Progenitor cell of endocrine pancreas (in vitro differentiated cells): ENCODE results near the gene UQCRQ. TPM values are rescaled to one million over a fixed set of nuclear protein-coding genes. Genes with fewer than 3 reads are reported as not detected.

Experiments used
- DNase-seq: peaks from one replicate; pipeline ENCODE4 v3.0.0; 2021; ENCODE audit warnings: low spot score; ENCODE audit not compliant: unreplicated experiment
- H3K27ac Mint-ChIP-seq: 2 replicates; pipeline ENCODE4 v1.8.0; 2021; ENCODE audit warnings: mild to moderate bottlenecking, moderate library complexity, mixed read lengths
- H3K27me3 Mint-ChIP-seq: 2 replicates; pipeline ENCODE4 v1.8.0; 2021; ENCODE audit warnings: mixed read lengths
- H3K36me3 Mint-ChIP-seq: 2 replicates; pipeline ENCODE4 v1.8.0; 2022; ENCODE audit warnings: mixed read lengths; ENCODE audit not compliant: insufficient read depth
- H3K4me1 Mint-ChIP-seq: 2 replicates; pipeline ENCODE4 v1.8.0; 2021; ENCODE audit warnings: low read depth, mixed read lengths
- H3K4me3 Mint-ChIP-seq: 2 replicates; pipeline ENCODE4 v1.8.0; 2021; ENCODE audit warnings: low read depth, mild to moderate bottlenecking, moderate library complexity, mixed read lengths
- H3K9me3 Mint-ChIP-seq: 2 replicates; pipeline ENCODE4 v1.8.0; 2021; ENCODE audit warnings: low read depth, mixed read lengths
- CTCF ChIP-seq: fragments of 200-600 bp; sonication (generic); IDR thresholded peaks from one replicate; pipeline ENCODE4 v1.5.0; 2021; ENCODE audit warnings: antibody characterized with exemption, mild to moderate bottlenecking; ENCODE audit not compliant: unreplicated experiment
- total RNA-seq: library from RNA; stranded (reverse); gene quantifications from 2 replicates; pipeline ENCODE4 v1.2.1, GENCODE V29; 2021

UQCRQ gene
- total RNA-seq, 1 donor from 2014 or later: 230 TPM

- no peaks in the 10 kb centered on the region for H3K9me3 Mint-ChIP-seq
- H3K27me3 Mint-ChIP-seq: peaks cover 45% of the 10 kb centered on the region
- no peaks in the 10 kb centered on the region for H3K36me3 Mint-ChIP-seq
- H3K27ac Mint-ChIP-seq: peak within 1 kb of the TSS; percentile 95
- peaks cover 7% of the 10 kb centered on the region for H3K4me1 Mint-ChIP-seq
- TF ChIP-seq CTCF: no peak
- H3K4me3 Mint-ChIP-seq: peak within 1 kb of the TSS; percentile 85
- peak; percentile 54 for DNase-seq
Observed at GRCh38 chr5:132830436-132831094, 35.9 kb upstream of the UQCRQ start, which contains the start of gene SHROOM1. TSS of gene SHROOM1 (minus strand) at chr5:132830647. CDS start at chr5:132826140, 4,507 bp downstream.

- H3K36me3 Mint-ChIP-seq: no peaks in the 10 kb centered on the region
- no peak for DNase-seq
- H3K9me3 Mint-ChIP-seq: no peaks in the 10 kb centered on the region
Observed at GRCh38 chr5:132831095-132831860, 35.2 kb upstream of the UQCRQ start.

GRCh38 chr5:132832612-132833011 is 33.8 kb upstream of the UQCRQ start:
- H3K9me3 Mint-ChIP-seq: no peaks in the 10 kb centered on the region

More at GRCh38 chr5:132831095-132831860, 35.2 kb upstream of the UQCRQ start:
- H3K4me1 Mint-ChIP-seq: peaks cover 7% of the 10 kb centered on the region
- peak overlapping the region; percentile 78 for H3K4me3 Mint-ChIP-seq
- TF ChIP-seq CTCF: no peak
- H3K27me3 Mint-ChIP-seq: peaks cover 42% of the 10 kb centered on the region
- H3K27ac Mint-ChIP-seq: peak overlapping the region; percentile 95

GRCh38 chr5:132834057-132834456 is 32.4 kb upstream of the UQCRQ start:
- DNase-seq: no peak
- TF ChIP-seq CTCF: no peak
- H3K36me3 Mint-ChIP-seq: no peaks in the 10 kb centered on the region

More at GRCh38 chr5:132832612-132833011, 33.8 kb upstream of the UQCRQ start:
- DNase-seq: no peak
- Mint-ChIP-seq H3K4me3 (peak overlapping the region; percentile 8), H3K36me3 (no peaks in the 10 kb centered on the region), H3K4me1 (peaks cover 7% of the 10 kb centered on the region), H3K27me3 (peaks cover 29% of the 10 kb centered on the region), H3K27ac (no peak overlapping the region)
- no peak for TF ChIP-seq CTCF

GRCh38 chr5:132836852-132837251 is 29.6 kb upstream of the UQCRQ start:
- peaks cover 6% of the 10 kb centered on the region for H3K4me1 Mint-ChIP-seq
- H3K9me3 Mint-ChIP-seq: no peaks in the 10 kb centered on the region
- DNase-seq: no peak
- no peaks in the 10 kb centered on the region for H3K36me3 Mint-ChIP-seq
- H3K27me3 Mint-ChIP-seq: peaks cover 10% of the 10 kb centered on the region
- no peak overlapping the region for H3K4me3 Mint-ChIP-seq
- TF ChIP-seq CTCF: no peak
- no peak overlapping the region for H3K27ac Mint-ChIP-seq

More at GRCh38 chr5:132834057-132834456, 32.4 kb upstream of the UQCRQ start:
- no peak overlapping the region for H3K27ac Mint-ChIP-seq
- no peak overlapping the region for H3K4me3 Mint-ChIP-seq
- peaks cover 13% of the 10 kb centered on the region for H3K4me1 Mint-ChIP-seq
- peaks cover 18% of the 10 kb centered on the region for H3K27me3 Mint-ChIP-seq
- no peaks in the 10 kb centered on the region for H3K9me3 Mint-ChIP-seq
